HG02884 (cell line): ENCODE measurements around the gene FCHO1.

ENCODE experiments used
- ATAC-seq: cut with Tn5 transposase; IDR thresholded peaks from one replicate; pipeline ENCODE4 v1.9.1; 2021; ENCODE audit warnings: mild to moderate bottlenecking, moderate library complexity; ENCODE audit not compliant: unreplicated experiment

The FCHO1 gene

DNA sequence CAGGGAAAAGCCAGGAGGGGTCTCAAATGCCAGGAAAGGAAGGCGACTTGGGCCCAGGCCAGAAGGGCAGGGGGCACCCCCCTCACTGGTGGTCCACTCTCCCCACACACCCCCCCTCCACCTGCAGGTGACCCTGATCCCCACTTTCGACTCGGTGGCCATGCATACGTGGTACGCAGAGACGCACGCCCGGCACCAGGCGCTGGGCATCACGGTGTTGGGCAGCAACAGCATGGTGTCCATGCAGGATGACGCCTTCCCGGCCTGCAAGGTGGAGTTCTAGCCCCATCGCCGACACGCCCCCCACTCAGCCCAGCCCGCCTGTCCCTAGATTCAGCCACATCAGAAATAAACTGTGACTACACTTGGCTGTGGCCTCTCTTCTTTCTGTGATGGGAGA is 17.1 kb upstream of the FCHO1 start:
- no peak for ATAC-seq

DNA sequence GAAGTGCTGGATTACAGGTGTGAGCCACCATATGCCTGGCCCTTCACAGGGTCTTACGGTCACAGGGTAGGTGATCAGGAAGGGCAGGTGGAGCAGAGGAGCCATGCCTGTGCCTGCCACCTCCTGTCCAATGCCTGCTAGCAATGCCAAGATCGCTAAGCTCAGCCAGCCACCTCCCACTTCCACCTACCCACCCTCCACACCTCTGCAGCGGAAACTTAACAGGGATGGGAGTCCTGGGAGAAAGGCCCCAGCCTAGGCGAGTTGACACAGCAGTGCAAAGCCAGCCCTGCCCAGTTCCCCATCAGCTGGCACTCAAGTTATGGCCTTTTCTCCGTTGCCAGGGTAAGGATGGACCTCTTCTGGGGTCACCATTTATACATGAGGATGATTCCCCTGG is 15.9 kb upstream of the FCHO1 start:
- ATAC-seq = no peak

DNA sequence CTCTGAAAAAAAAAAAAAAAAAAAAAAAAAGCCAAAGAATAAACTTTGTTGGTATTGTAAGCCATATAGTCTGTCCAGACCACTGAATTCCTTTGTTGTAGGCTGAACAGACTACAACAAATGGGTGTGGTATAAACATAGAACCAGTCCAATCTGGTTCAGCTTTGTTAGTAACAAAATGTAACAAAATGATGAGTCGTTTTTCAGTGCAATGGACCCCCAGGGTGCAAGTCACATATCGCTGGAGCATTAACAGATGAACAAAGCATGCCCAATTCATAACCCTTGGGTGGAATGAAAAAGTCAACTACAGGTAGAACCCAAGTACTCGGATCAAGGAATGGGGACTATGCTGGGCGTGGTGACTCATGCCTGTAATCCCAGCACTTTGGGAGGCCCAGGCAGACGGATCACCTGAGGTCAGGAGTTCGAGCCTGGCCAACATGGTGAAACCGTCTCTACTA is 13.6 kb upstream of the FCHO1 start:
- ATAC-seq = no peak

DNA sequence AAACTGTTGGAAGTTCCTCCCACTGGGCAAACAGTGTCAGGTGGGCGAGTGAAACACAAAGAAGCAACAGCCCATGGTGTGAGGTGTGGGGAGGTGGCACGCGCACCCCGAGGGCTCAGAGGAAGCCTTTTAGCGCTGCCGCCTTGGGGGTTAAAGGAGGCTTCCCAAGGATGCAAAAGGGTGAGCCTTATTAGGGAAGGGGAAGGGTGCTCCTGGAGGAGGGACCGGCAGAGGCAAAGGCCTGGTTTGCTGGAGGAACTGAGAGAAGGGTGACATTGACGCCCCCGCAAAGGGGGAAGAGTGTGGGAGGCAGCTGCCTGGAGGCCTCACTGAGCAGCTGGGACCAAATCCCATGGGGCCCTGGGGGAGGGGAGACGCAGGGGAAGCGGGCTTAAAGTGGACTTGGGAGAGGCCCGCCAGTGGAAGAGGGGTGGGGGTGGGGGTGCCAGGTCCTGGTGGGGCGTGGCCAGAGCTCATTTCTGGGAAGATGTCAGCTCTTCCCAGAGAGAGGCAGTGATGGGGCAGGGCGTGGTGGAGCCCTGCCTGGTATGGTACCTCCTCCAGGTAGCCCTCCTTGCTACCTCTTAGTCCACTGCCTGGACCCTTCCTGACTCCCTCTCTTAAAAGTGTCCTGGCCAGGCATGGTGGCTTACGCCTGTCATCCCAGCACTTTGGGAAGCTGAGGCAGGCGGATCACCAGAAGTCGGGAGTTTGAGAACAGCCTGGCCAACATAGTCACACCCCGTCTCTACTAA is 12.0 kb upstream of the FCHO1 start:
- no peak for ATAC-seq

DNA sequence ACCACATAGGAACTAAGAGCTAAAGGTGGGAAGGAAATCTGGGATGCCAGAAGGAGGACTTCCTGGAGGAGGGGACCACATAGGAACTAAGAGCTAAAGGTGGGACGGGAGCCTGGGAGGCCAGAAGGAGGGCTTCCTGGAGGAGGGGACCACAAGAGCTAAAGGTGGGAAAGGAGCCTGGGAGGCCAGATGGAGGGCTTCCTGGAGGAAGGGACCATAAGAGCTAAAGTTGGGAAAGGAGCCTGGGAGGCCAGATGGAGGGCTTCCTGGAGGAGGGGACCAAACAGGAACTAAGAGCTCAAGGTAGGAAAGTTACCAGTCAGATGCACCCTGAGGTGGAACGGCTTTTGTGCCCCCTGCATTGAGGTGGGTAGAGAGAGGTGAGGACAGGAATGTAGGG is 9.8 kb upstream of the FCHO1 start:
- ATAC-seq = no peak

DNA sequence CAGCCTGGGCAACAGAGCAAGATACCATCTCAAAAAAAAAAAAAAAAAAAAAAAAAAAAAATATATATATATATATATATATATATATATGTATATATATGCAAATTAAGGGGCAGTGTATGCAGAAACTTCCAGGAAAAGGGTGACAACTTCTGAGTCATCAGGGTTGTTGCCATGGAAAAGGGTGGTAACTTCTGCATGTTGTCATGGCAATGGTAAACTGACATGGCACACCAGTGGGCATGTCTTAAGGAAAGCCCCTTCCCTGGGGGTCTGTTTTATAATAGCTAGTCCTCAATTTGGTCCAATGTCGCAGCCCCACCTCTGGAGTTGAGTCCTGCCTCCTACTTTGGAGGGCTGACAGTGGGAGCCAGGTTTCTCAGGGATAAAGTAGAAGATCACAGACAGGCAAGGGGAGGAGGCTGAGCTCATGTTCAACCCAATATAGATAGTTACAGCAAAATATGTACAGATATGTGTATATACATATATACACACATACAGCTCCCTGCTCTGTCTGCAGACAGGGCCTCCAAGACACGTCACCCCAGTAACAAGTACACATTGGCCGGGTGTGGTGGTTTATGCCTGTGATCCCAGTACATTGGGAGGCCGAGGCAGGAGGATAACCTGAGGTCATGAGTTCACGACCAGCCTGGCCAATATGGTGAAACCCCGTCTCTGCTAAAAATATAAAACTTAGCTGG is 7.2 kb upstream of the FCHO1 start:
- no peak for ATAC-seq

DNA sequence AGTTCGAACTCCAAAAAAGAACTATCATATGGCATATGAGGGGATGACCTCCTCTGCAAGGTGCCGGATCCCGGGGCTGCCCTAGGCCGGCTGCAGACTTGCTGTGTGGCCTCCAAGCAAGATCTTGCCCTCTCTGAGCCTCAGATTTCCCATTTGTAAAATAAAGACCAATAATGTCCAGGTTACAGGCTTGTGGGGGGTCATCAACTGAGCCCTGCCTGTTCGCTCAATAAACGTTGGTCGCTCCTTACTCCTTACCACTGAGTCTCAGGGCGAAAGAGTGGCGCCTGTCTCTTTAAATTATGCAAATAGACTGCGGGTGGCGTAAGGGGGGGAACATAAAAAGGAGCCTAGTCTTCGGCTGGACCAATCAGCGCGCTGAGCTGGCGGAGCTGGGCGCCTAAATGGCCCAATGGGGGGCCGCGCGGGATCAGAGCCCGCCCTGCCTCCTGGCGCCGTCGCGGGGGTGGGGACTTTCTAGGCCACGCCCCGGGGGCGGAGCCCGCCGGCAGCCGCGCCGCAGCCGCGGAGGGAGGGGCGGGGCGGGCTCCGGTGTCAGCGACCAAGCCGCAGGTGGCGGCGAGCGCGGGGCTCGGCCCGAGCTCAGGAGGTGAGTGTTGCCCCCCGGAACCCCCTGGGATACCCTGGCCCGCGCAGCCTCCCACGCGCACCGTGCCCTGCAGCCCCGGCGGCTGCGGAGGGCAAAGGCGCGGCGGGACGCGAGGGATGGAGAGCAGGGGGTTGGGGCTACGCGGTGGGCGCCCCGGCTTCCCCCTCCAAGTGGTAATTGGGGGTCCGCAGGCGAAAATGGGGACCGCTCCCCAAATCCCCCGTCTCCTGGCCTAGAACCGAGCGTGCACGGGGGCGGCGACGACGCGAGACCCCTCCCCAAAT is 3.8 kb upstream of the FCHO1 start:
- ATAC-seq = peak; percentile 77

DNA sequence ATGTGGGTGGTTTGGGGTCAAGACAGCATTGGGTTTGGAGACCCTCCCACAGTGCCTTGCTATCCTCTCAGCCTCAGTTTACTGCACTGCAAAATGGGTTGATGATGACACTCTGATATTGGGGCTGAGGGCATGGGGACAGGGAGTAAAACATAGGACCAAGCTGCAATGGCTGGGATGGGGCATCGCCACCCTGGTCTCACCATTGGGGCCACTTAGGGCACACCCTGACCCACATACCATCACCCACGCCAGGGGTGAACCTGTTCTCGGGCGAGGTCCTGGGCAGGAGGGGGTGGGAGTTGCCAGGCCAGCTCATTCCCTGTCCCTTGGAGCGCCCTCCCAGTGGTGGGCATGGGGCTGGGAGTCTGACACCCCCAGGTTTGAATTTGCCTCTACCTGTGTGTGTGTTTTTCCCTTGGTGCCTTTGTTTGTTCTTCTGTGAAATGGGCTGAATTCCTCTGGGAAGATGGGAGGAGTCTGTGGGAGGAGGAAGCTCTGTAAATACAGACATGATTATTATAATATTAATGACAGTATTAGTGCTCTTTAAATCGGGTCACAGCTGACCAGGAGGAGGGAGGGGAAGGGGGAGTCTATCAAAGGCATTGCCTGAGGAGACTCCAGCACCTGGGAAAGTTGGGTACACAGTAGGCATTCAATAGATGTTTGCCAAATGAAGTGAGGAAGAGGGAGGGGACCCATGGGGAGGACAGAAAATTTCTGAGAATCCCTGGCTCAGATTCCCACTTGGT is 2.2 kb upstream of the FCHO1 start:
- no peak for ATAC-seq

DNA sequence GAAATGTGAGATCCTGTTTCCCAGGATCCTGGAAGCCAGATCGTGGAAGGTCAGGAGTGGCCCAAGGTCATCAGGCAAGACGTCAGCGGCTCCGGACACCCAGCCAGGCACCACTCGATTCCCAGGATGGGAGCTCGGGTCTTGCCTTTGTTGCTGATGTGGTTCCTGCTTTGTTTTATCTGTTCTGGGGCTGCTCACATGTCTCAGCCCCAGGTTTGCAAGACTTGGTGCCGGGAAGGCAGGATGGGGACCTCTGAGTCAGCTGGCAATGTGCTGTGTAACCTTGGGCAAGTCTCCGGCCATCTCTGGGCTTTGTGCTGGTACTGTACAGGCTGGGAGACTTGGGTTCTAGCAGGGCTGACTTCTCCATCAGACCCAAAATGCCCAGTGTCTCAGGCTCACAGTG is 1.4 kb upstream of the FCHO1 start:
- no peak for ATAC-seq

DNA sequence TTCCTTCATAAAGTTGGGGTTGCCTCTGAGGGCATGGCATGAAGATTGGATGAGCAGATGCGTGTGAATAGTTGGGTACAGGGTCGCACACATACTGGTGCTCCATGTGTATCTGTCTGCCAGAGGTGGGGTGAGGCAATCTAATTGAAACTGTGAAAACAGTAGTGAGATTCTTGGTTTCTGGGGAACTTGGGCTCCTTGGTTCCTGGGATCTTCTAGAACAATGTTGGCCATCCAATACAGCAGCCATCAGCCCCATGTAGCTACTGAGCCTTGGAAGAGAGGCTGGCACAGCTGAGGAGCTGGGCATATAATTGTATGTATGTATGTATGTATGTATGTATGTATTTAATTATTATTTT is 616 bp downstream of the FCHO1 start:
- ATAC-seq = no peak

DNA sequence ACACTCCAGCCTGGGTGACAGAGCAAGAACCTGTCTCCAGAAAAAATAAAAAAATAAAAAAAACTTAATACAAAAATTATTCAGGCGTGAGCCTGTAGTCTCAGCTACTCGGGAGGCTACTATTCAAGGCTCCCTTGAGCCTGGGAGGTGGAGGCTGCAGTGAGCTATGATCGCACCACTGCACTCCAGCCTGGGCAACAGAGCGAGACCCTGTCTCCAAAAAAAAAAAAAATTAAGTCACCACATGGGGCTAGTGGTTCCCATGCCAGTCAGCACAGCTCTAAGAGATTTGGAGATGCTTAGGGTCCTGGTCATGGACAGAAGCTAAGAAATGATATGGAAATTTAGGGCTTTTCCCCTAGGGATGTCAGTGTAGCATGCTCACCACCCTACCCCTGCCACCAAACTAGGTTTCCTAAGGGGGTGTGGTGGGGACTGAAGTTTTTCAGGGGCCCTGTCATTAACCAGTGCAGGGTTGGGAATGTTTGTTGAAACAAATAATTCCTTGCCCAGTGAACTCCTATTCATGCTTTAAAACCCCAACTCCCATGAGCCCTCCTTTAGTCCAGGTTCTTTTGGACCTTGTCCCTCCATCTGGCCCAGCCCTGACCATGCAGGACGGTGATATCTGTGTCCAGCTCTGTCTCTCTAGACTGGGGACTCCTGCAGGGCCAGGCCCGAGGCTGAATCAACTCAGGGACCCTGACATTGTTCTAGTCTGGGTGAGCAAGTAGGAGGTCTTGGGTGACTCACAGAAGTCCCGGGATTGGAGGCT is 1.8 kb downstream of the FCHO1 start:
- no peak for ATAC-seq

DNA sequence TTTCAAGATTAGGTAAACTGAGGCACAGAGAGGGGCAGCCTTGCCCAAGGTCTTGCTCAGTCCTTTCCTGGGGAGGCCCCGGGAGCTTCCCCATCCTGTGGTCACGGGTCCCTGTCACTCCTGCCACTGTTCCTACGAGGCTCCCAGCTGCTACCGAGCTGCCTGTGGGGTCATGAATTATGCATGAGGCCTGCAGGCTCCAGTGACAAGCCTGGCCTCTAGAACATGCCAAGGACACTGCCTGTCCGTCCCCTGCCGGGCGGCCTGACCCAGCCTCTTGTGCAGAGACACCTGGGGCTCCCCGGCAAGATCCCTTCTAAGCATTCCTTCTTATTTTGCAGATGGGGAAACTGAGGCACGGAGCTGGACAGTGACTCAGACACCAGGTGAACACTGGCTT is 2.7 kb downstream of the FCHO1 start:
- no peak for ATAC-seq

DNA sequence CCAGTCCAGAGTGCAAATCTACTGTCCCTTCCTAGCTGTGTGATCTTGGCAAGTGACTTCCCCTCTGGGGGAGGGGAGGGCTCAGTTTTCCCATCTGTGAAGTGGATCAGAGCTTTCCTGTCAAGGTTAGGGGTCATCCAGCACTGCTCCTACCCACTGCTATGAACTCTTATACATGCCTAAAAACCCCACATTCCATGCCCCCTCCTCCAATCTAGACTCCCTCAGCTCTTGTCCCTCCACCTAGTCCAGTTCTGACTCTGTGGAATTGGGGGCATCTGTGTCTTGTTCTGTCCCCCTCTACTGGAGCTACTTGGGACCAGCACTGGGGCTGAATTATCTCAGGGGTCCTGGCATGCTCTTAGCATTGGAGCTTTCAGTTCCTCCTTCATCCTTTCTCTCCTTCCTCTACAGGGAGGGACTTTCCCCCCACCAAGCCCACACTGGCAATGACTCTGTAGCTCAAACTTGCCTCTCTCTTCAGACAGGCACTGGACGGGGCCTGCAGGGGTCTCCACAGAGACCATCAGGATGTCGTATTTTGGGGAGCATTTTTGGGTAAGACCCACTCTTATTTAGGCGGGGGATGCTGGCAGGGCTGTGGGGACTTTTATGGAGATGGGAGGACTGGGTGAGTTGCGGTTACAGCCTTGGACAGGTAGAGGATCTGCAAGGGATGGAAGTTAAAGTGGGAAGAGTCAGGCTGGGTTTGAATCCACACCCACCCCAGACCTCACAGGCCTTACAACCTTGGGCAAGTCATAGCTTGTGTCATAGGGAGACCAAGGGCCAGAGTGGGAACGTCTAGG is 3.6 kb downstream of the FCHO1 start:
- peak; percentile 47 for ATAC-seq

DNA sequence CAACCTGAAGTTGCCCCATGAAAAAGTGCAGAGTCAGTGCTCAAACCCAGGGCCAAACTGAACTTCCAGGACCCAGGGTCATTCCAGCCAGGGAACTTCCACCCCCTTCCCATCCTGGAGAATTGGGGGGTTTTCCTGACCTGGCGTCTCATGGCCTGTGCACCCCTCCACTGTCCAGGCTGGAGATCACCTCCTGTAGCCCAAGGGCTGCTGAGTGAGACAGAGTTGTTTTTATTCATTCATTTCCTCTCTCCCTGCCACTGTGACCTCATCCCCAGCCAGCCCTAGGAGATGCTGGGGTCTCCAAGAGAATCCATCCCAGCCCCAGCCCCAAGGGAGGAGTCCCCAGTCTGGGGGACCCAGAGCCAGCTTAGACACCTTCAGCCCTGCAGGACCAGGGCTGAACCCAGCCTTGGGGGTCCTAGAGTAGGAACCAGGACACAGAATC is 4.2 kb downstream of the FCHO1 start:
- no peak for ATAC-seq

DNA sequence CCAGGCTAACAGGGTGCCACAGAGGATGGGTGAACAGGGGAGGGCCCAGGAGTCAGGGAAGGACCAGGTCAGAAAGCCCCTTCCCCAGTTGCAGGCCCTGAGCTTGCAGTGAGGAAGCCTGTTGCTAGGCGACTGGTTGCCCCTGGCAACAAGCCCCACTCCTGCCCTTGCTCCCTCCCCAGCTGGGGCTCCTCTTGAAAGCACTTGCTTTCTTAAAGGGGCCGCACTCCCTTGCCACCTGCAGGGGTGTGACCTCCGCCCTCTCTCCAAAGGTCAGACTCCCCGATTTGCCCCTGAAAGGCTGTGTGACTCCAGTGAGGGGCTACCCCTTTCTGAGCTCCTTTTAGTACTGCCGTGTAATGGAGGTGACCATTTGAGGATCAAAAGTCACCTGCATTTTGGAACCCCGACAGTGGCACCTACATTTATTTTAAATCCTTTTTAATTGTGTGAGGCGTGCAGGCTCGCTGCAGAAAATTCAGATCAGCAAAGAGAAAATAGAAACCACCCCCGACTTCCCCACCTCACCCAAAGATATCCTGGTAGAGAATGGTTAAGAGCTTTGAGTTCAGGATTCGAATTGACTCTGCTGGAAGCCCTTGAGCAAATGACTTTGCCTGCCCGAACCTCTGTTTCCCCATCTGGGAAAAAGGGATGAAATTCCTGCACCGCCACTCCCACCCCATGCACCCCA is 4.8 kb downstream of the FCHO1 start:
- ATAC-seq = no peak

DNA sequence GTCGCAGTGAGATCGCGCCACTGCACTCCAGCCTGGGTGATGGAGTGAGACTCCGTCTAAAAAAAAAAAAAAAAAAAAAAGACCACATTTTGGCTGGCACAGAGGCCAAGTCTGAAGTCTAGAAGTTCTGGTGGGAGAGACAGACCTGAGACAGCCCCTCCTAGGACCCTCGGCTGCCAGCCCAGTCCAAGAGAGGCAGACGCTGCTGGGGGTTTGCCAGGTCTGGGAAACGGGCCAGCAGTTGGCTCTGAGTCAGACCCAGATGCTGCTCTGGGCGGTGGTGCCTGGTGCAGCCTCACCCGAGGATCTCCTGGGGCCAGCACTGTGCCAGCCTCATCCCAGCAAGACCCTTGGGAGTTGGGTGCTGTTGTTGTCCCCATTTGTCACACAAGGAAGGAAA is 5.8 kb downstream of the FCHO1 start:
- ATAC-seq = no peak

DNA sequence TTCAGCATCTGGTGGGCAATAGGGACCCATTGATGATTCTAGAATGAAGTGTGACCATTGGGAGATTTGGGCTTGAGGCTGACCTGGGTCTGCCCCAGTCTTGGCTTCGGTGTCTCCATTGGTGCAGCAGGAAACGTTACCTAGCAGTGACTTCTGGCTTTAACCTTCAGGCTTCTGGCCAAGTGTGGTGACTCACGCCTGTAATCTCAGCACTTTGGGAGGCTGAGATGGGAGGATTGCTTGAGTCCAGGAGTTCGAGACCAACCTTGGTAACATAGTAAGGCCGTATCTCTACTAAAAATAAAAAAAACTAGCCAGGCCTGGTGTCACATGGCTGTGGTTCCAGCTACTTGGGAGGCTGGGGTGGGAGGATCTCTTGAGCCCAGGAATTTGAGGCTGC is 7.2 kb downstream of the FCHO1 start:
- ATAC-seq = no peak

DNA sequence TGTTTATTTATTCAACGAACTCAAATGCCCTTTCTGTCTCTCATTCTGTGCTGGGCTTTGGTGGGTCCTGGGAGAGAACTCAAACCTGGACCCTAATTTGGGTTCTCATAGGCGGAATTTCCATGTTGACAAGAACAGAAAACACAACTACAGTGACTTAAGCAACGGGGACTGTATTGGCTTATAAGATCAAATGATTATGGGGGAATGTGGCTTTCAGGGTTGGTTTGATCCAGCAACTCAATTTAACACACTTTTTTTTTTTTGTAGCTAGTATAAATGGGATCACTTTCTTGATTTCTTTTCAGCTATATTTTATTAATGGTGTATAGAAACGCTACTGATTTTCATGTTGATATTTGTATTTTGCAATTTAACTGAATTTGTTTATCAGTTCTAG is 9.9 kb downstream of the FCHO1 start:
- ATAC-seq = no peak
